IMR-90 (cell line): ENCODE results near the gene TMED3. TPM values are rescaled to one million over a fixed set of nuclear protein-coding genes. Genes with fewer than 3 reads are reported as not detected.

Experiments
- ATAC-seq: fragments of 200-7000 bp; cut with Tn5 transposase; 2 replicates; pipeline ENCODE4 v1.9.1; 2020; ENCODE audit warnings: low read depth, mild to moderate bottlenecking, moderate library complexity
- BruUV-seq: library from RNA; stranded (reverse); fragments of 400-500 nt; replicated peaks from 2 replicates; lab custom pipeline; 2021; lab: Mats Ljungman, UMichigan
- CTCF ChIA-PET: fragments of 300-600 bp; formaldehyde crosslinking; extraction: SDS; loops from one replicate; lab custom pipeline; 2021; ENCODE audit warnings: antibody characterized with exemption; lab: Yijun Ruan, JAX
- POLR2A ChIA-PET: fragments of 300-600 bp; sonication (Branson Sonifier 250); formaldehyde crosslinking; loops from one replicate; lab custom pipeline; 2022; ENCODE audit warnings: antibody characterized with exemption; ENCODE audit not compliant: unreplicated experiment; lab: Charles Lee
- DNase-seq: peaks from one replicate; pipeline ENCODE4 v3.0.0; 2013
- H2AFZ ChIP-seq: replicated peaks from 2 replicates; pipeline ENCODE3; 2013; ENCODE audit warnings: low read length, mild to moderate bottlenecking; ENCODE audit not compliant: poor library complexity
- H2AK5ac ChIP-seq: 2 replicates; pipeline ENCODE4 v1.6.1; 2013; ENCODE audit warnings: low read depth, low read length, inconsistent platforms
- H2AK9ac ChIP-seq: replicated peaks from 2 replicates; pipeline ENCODE3; 2013; ENCODE audit warnings: mild to moderate bottlenecking, low read depth, low read length, moderate library complexity; ENCODE audit not compliant: poor library complexity
- H2BK120ac ChIP-seq: 2 replicates; pipeline ENCODE4 v1.6.1; 2013; ENCODE audit warnings: low read depth, low read length, inconsistent platforms
- H2BK15ac ChIP-seq: 3 replicates; pipeline ENCODE4 v1.6.1; 2013; ENCODE audit warnings: low read depth, low read length, inconsistent platforms
- H2BK20ac ChIP-seq: 2 replicates; pipeline ENCODE4 v1.6.1; 2013; ENCODE audit warnings: low read depth, mild to moderate bottlenecking, inconsistent platforms, low read length, moderate library complexity
- H2BK5ac ChIP-seq: 2 replicates; pipeline ENCODE4 v1.6.1; 2013; ENCODE audit warnings: mild to moderate bottlenecking, low read depth, low read length, inconsistent platforms; ENCODE audit not compliant: poor library complexity, severe bottlenecking
- H3K14ac ChIP-seq: replicated peaks from 2 replicates; pipeline ENCODE4 v1.6.1; 2013; ENCODE audit warnings: low read depth, low read length, inconsistent platforms
- H3K18ac ChIP-seq: 2 replicates; pipeline ENCODE4 v1.6.1; 2013; ENCODE audit warnings: low read depth, low read length, control low read depth
- H3K23ac ChIP-seq: 2 replicates; pipeline ENCODE4 v1.6.1; 2013; ENCODE audit warnings: low read depth, low read length, inconsistent platforms
- H3K27ac ChIP-seq: 2 replicates; pipeline ENCODE4 v1.5.1; 2013; ENCODE audit warnings: mild to moderate bottlenecking, control low read depth, low read length; ENCODE audit not compliant: insufficient read depth
- H3K27me3 ChIP-seq: 2 replicates; pipeline ENCODE4 v1.6.1; 2013; ENCODE audit warnings: low read length; ENCODE audit not compliant: control insufficient read depth, insufficient read depth
- H3K36me3 ChIP-seq: 2 replicates; pipeline ENCODE4 v1.6.1; 2013; ENCODE audit warnings: low read length, mixed read lengths; ENCODE audit not compliant: control insufficient read depth, insufficient read depth
- H3K4ac ChIP-seq: 2 replicates; pipeline ENCODE4 v1.6.1; 2013; ENCODE audit warnings: low read depth, low read length, inconsistent platforms
- H3K4me1 ChIP-seq: 2 replicates; pipeline ENCODE4 v1.6.1; 2013; ENCODE audit warnings: low read length, mixed read lengths; ENCODE audit not compliant: control insufficient read depth, insufficient read depth
- H3K4me2 ChIP-seq: 2 replicates; pipeline ENCODE4 v1.6.1; 2013; ENCODE audit warnings: low read depth, mild to moderate bottlenecking, control low read depth, low read length, moderate library complexity
- H3K4me3 ChIP-seq: 2 replicates; pipeline ENCODE4 v1.5.1; 2013; ENCODE audit warnings: low read depth, mild to moderate bottlenecking, control low read depth, low read length, moderate library complexity; ENCODE audit not compliant: insufficient read depth
- H3K56ac ChIP-seq: 2 replicates; pipeline ENCODE4 v1.6.1; 2013; ENCODE audit warnings: low read length, inconsistent platforms; ENCODE audit not compliant: insufficient read depth; ENCODE audit errors: extremely low read depth
- H3K79me1 ChIP-seq, 2 experiments: 2 replicates each; pipeline ENCODE4 v1.6.1; 2013; ENCODE audit warnings: low read length in 2 of 2, inconsistent platforms in 1 of 2, low read depth in 1 of 2
- H3K9ac ChIP-seq: 2 replicates; pipeline ENCODE4 v1.6.1; 2013; ENCODE audit warnings: low read depth, low read length, control low read depth
- H3K9me1 ChIP-seq: 2 replicates; pipeline ENCODE4 v1.6.1; 2013; ENCODE audit warnings: low read length, inconsistent platforms; ENCODE audit not compliant: insufficient read depth
- H3K9me3 ChIP-seq: 2 replicates; pipeline ENCODE4 v1.6.1; 2013; ENCODE audit warnings: low read length; ENCODE audit not compliant: control insufficient read depth, insufficient read depth
- H4K20me1 ChIP-seq: 2 replicates; pipeline ENCODE4 v1.6.1; 2013; ENCODE audit warnings: low read length, inconsistent platforms; ENCODE audit not compliant: insufficient read depth
- H4K5ac ChIP-seq: 2 replicates; pipeline ENCODE4 v1.6.1; 2013; ENCODE audit warnings: mild to moderate bottlenecking, low read depth, low read length, control low read depth
- H4K8ac ChIP-seq, 2 experiments: 2 replicates each; pipeline ENCODE4 v1.6.1; 2013; ENCODE audit warnings: low read depth in 2 of 2, low read length in 2 of 2, control low read depth in 1 of 2, inconsistent platforms in 1 of 2
- H4K91ac ChIP-seq: 2 replicates; pipeline ENCODE4 v1.6.1; 2013; ENCODE audit warnings: low read depth, low read length, inconsistent platforms; ENCODE audit not compliant: insufficient read depth
- BHLHE40 ChIP-seq: fragments of 150-350 bp; IDR thresholded peaks from 2 replicates; pipeline ENCODE4 v1.6.1; 2016; ENCODE audit warnings: mild to moderate bottlenecking, low read depth, low read length
- MAFK ChIP-seq: IDR thresholded peaks from 2 replicates; pipeline ENCODE4 v1.6.1; 2012; ENCODE audit warnings: low read depth, low read length, improper control_type of control experiment
- MAZ ChIP-seq: IDR thresholded peaks from 2 replicates; pipeline ENCODE4 v1.6.1; 2012; ENCODE audit warnings: low read depth, mild to moderate bottlenecking, low read length, improper control_type of control experiment, moderate library complexity, borderline replicate concordance
- MXI1 ChIP-seq: IDR thresholded peaks from 2 replicates; pipeline ENCODE4 v1.6.1; 2012; ENCODE audit warnings: low read depth, mild to moderate bottlenecking, low read length, moderate library complexity, borderline replicate concordance
- NFE2L2 ChIP-seq: fragments of 150-350 bp; IDR thresholded peaks from 2 replicates; pipeline ENCODE4 v1.6.1; 2016; ENCODE audit warnings: low read depth, mild to moderate bottlenecking, low read length
- WGBS, 2 experiments: methylation state at CpG; one replicate each; pipeline versions ENCODE4 v1.1.5 to v1.1.7; 2013; ENCODE audit warnings: missing lambda C conversion rate in 2 of 2; ENCODE audit not compliant: insufficient read length in 1 of 2; ENCODE audit errors: extremely low coverage in 2 of 2; 5-methylcytosine and 5-hydroxymethylcytosine counted together
- dilution Hi-C: fragments of 300-500 bp; cut with HindIII; formaldehyde crosslinking; loops from one replicate; pipeline ENCODE4 v1.14.3; 2018; ENCODE audit warnings: low sequenced_read_pairs; ENCODE audit not compliant: unreplicated experiment
- in situ Hi-C: fragments of 300-500 bp; cut with MboI; formaldehyde crosslinking; loops from 3 replicates; pipeline ENCODE4 v1.14.3; 2019; ENCODE audit warnings: low sequenced_read_pairs, inconsistent platforms, mixed read lengths
- intact Hi-C: fragments of 100-400 bp; cut with micrococcal nuclease; formaldehyde crosslinking; loops from 2 replicates; pipeline ENCODE4 v1.10.0; 2022
- polyA plus RNA-seq, 3 experiments: library from polyadenylated mRNA; depleted of rRNA; stranded (reverse); fragments of >200 nt; gene quantifications; 2 replicates each; pipeline ENCODE4 v1.2.3, GENCODE V29; 2012; ENCODE audit warnings: low replicate concordance in 1 of 3
- total RNA-seq: library from RNA; depleted of rRNA; stranded (reverse); fragments of >200 nt; gene quantifications from 2 replicates; pipeline ENCODE4 v1.2.3, GENCODE V29; 2012

The TMED3 gene
- total and polyA plus RNA-seq, 2 of the 4 experiments (the other 2 are of a cell fraction) = 170 to 237 TPM

- DNase-seq (no peak), ATAC-seq (peak; percentile 5)
- Histone ChIP-seq H2BK15ac (no peak overlapping the region), H3K4me2 (peak overlapping the region; percentile 96), H3K23ac (peak overlapping the region; percentile 62; the same call in 1 of the 2 replicates), H3K56ac (peak overlapping the region; percentile 14; the same call in 1 of the 2 replicates), H3K18ac (no peak overlapping the region), H3K79me1 (peaks cover 29 to 59% of the 10 kb centered on the region in 2 experiments), H2AK5ac (peak overlapping the region; percentile 54), H2BK20ac (no peak overlapping the region), H2BK5ac (no peak overlapping the region), H4K20me1 (peaks cover 6% of the 10 kb centered on the region), H3K14ac (peak overlapping the region; percentile 89), H3K4ac (peak overlapping the region; percentile 84), H4K8ac (peak overlapping the region; percentile 33 to 85), H3K36me3 (peaks cover 32% of the 10 kb centered on the region), H2AFZ (peak overlapping the region; percentile 90), H3K4me3 (peak overlapping the region; percentile 95), H3K9me3 (no peaks in the 10 kb centered on the region), H4K91ac (peak overlapping the region; percentile 67), H3K27me3 (peaks cover 3% of the 10 kb centered on the region; the same call in 1 of the 2 replicates), H2AK9ac (peak overlapping the region; percentile 87), H2BK120ac (0 out of 2 replicates have a peak overlapping the region, but pooled peaks have one; percentile 10), H3K27ac (no peak overlapping the region; the same call in 1 of the 2 replicates), H3K9me1 (peaks cover 13% of the 10 kb centered on the region), H3K9ac (peak overlapping the region; percentile 97), H3K4me1 (peaks cover 6% of the 10 kb centered on the region; the same call in 1 of the 2 replicates), H4K5ac (peak overlapping the region; percentile 82; the same call in 1 of the 2 replicates)
- POLR2A ChIA-PET = no interaction called here
- WGBS, 2 experiments = 52% methylated on average over 3 of the region's 8 CpGs; no CpG with 5 or more reads in 1 of the 2 experiments
- intact Hi-C loops = no loop called here
- dilution Hi-C loops = no loop called here
- no TSS peak for BruUV-seq
- CTCF ChIA-PET = no interaction called here
- TF ChIP-seq MAZ = no peak
- no peak for TF ChIP-seq BHLHE40
- no peak for TF ChIP-seq NFE2L2
- TF ChIP-seq MXI1 = no peak
- TF ChIP-seq MAFK = no peak
- in situ Hi-C loops = no loop called here
Observed at GRCh38 chr15:79311901-79312553, 1.1 kb downstream of the TMED3 start.
